ENCODE measurements around the gene SERINC3. TPM values are rescaled to one million over a fixed set of nuclear protein-coding genes. Genes with fewer than 3 reads are reported as not detected.

SERINC3 gene
- total and polyA plus RNA-seq, 2 donors (not counting 1 experiment from before 2014, with no cell fraction given) = 120 to 238 TPM

DNA sequence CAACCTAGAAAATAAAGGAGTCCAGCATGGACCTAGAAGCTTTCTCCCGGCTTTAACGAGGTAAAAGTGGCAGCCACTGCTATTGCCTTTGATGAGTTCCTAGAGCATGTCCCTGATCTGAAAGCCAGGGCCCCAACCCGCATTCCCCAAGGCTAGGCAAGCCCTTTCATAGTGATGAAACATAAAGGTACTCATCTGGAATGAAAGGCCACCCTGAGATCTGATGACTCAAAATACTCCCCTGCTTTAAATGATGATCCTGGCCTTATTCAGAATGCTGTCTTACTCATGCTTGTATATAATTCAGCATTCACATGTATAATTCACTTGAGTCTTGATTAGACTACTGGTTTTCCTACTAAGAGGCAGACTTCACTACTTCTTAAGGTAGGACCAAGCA, 24.9 kb downstream of the SERINC3 start:
- Histone ChIP-seq H3K27ac (ENCODE audit: insufficient read depth, low read length) (peak overlapping the region; percentile 88), H3K9ac (ENCODE audit: insufficient read depth, low read length) (no peak overlapping the region), H3K79me2 (ENCODE audit: control insufficient read depth, insufficient read depth, low read length) (no peaks in the 10 kb centered on the region), H3K27me3 (ENCODE audit: control insufficient read depth, insufficient read depth, low read length) (no peaks in the 10 kb centered on the region), H3K36me3 (ENCODE audit: control insufficient read depth, insufficient read depth, low read length) (peaks cover 9% of the 10 kb centered on the region), H3K9me3 (ENCODE audit: control insufficient read depth, insufficient read depth, low read depth, low read length) (no peaks in the 10 kb centered on the region), H3K4me2 (ENCODE audit: extremely low read depth, insufficient read depth, low read length) (peak overlapping the region; percentile 0), H2AFZ (ENCODE audit: low read length) (no peak overlapping the region), H4K20me1 (ENCODE audit: control insufficient read depth, extremely low read depth, insufficient read depth, low read length) (no peaks in the 10 kb centered on the region), H3K4me3 (replicated peaks in 1 of 4; ENCODE audit: control extremely low read depth in 1 of 4, insufficient read depth in 1 of 4, low read depth in 3 of 4, low read length in 4 of 4) (no peak overlapping the region), H3K4me1 (ENCODE audit: control insufficient read depth, extremely low read depth, insufficient read depth, low read length) (peaks cover 35% of the 10 kb centered on the region)
- peak; percentile 61 to 93 for DNase-seq (ENCODE audit: low read depth in 2 of 2)
- TF ChIP-seq, protein P1, sequence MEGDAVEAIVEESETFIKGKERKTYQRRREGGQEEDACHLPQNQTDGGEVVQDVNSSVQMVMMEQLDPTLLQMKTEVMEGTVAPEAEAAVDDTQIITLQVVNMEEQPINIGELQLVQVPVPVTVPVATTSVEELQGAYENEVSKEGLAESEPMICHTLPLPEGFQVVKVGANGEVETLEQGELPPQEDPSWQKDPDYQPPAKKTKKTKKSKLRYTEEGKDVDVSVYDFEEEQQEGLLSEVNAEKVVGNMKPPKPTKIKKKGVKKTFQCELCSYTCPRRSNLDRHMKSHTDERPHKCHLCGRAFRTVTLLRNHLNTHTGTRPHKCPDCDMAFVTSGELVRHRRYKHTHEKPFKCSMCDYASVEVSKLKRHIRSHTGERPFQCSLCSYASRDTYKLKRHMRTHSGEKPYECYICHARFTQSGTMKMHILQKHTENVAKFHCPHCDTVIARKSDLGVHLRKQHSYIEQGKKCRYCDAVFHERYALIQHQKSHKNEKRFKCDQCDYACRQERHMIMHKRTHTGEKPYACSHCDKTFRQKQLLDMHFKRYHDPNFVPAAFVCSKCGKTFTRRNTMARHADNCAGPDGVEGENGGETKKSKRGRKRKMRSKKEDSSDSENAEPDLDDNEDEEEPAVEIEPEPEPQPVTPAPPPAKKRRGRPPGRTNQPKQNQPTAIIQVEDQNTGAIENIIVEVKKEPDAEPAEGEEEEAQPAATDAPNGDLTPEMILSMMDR (conservative IDR thresholded peaks at IDR 0.05 in 1 of 2, IDR thresholded peaks at IDR 0.05 in 1 of 2; ENCODE audit: low read depth in 1 of 2, low read length in 2 of 2) = no peak
- TF ChIP-seq EZH2 (IDR thresholded peaks at IDR 0.05; ENCODE audit: low read length, missing control alignments) = no peak

DNA sequence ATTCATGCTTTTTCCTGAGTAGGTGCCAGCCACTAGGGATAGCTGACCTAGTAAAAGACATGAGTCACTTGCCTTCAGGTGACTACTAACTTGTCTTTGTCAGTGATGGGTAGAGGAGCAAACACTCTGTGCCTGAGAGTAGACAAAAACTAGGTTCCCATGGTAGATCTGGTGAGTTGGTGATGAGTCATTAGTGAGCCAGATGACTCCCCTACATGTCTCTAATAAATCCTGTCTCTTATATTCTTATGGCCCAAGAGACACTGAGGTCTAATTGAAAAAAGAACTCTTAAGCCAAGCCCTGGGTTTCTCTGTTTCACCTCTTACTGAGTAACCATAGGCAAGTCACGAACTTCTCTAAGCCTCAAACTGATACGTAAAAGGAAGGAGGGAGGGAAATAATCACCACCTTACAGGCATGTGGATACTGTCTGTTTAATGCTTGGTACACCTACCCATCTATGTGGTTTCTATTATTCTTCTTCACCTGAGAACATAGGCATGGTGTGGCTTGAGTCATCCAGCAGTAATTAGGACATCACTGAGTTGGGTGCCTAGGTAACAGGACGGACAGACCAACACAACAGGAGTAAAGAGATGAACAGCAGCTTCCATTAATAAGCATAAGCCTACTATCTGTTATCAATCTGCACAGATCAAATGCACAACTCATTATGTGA, 25.9 kb downstream of the SERINC3 start:
- no peaks in the 10 kb centered on the region for H3K27me3 ChIP-seq (ENCODE audit: control insufficient read depth, insufficient read depth, low read length)
- peaks cover 6% of the 10 kb centered on the region for H3K36me3 ChIP-seq (ENCODE audit: control insufficient read depth, insufficient read depth, low read length)
- H3K9me3 ChIP-seq (ENCODE audit: control insufficient read depth, insufficient read depth, low read depth, low read length) = no peaks in the 10 kb centered on the region
- H3K4me2 ChIP-seq (ENCODE audit: extremely low read depth, insufficient read depth, low read length) = peak overlapping the region; percentile 18
- H3K4me3 ChIP-seq (replicated peaks in 1 of 4; ENCODE audit: control extremely low read depth in 1 of 4, insufficient read depth in 1 of 4, low read depth in 3 of 4, low read length in 4 of 4) = no peak overlapping the region
- no peak overlapping the region for H3K9ac ChIP-seq (ENCODE audit: insufficient read depth, low read length)
- TF ChIP-seq, protein P1 (conservative IDR thresholded peaks at IDR 0.05 in 1 of 2, IDR thresholded peaks at IDR 0.05 in 1 of 2; ENCODE audit: low read depth in 1 of 2, low read length in 2 of 2) = no peak
- no peak for TF ChIP-seq EZH2 (IDR thresholded peaks at IDR 0.05; ENCODE audit: low read length, missing control alignments)
- H2AFZ ChIP-seq (ENCODE audit: low read length) = no peak overlapping the region
- peaks cover 42% of the 10 kb centered on the region for H3K4me1 ChIP-seq (ENCODE audit: control insufficient read depth, extremely low read depth, insufficient read depth, low read length)
- no peaks in the 10 kb centered on the region for H4K20me1 ChIP-seq (ENCODE audit: control insufficient read depth, extremely low read depth, insufficient read depth, low read length)
- peak overlapping the region; percentile 88 for H3K27ac ChIP-seq (ENCODE audit: insufficient read depth, low read length)
- H3K79me2 ChIP-seq (ENCODE audit: control insufficient read depth, insufficient read depth, low read length) = no peaks in the 10 kb centered on the region
- peak; percentile 93 to 97 for DNase-seq (ENCODE audit: low read depth in 2 of 2)

- H3K4me1 ChIP-seq (ENCODE audit: control insufficient read depth, extremely low read depth, insufficient read depth, low read length) = peaks cover 42% of the 10 kb centered on the region
- peak overlapping the region; percentile 1 for H3K4me2 ChIP-seq (ENCODE audit: extremely low read depth, insufficient read depth, low read length)
- no peak overlapping the region for H3K9ac ChIP-seq (ENCODE audit: insufficient read depth, low read length)
- no peaks in the 10 kb centered on the region for H3K79me2 ChIP-seq (ENCODE audit: control insufficient read depth, insufficient read depth, low read length)
- H3K27me3 ChIP-seq (ENCODE audit: control insufficient read depth, insufficient read depth, low read length) = no peaks in the 10 kb centered on the region
- H4K20me1 ChIP-seq (ENCODE audit: control insufficient read depth, extremely low read depth, insufficient read depth, low read length) = no peaks in the 10 kb centered on the region
- no peak for TF ChIP-seq EZH2 (IDR thresholded peaks at IDR 0.05; ENCODE audit: low read length, missing control alignments)
- TF ChIP-seq, protein P1 (conservative IDR thresholded peaks at IDR 0.05 in 1 of 2, IDR thresholded peaks at IDR 0.05 in 1 of 2; ENCODE audit: low read depth in 1 of 2, low read length in 2 of 2) = no peak
- peaks cover 5% of the 10 kb centered on the region for H3K36me3 ChIP-seq (ENCODE audit: control insufficient read depth, insufficient read depth, low read length)
- peak; percentile 75 to 86 for DNase-seq (ENCODE audit: low read depth in 2 of 2)
- peak overlapping the region; percentile 88 for H3K27ac ChIP-seq (ENCODE audit: insufficient read depth, low read length)
- no peak overlapping the region for H3K4me3 ChIP-seq (replicated peaks in 1 of 4; ENCODE audit: control extremely low read depth in 1 of 4, insufficient read depth in 1 of 4, low read depth in 3 of 4, low read length in 4 of 4)
- no peak overlapping the region for H2AFZ ChIP-seq (ENCODE audit: low read length)
- H3K9me3 ChIP-seq (ENCODE audit: control insufficient read depth, insufficient read depth, low read depth, low read length) = no peaks in the 10 kb centered on the region
These were observed 26.6 kb downstream of the SERINC3 start for GRCh38 chr20:44495257-44495656.
